ENCODE data around the gene AGAP3.

Gene AGAP3

DNA sequence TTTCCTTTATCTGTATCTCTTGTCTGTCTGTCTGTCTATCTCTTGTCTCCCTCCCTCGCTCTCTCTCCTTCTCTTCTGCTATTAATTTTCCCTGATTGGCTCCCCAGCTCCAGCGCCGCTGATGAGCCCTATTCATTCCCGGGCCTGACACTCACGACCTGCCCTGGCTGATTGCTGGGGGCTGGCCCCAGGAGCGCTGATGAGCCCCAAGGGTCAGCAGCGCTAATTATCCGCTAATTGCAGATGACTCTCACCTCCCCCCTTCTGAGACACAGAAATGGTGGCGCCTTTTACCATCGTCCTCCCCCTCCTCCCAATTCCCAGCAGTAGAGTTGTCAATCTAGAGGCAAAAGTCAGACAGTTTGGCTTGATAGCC is 82.5 kb downstream of the AGAP3 start:
- DNase-seq, result no peak

DNA sequence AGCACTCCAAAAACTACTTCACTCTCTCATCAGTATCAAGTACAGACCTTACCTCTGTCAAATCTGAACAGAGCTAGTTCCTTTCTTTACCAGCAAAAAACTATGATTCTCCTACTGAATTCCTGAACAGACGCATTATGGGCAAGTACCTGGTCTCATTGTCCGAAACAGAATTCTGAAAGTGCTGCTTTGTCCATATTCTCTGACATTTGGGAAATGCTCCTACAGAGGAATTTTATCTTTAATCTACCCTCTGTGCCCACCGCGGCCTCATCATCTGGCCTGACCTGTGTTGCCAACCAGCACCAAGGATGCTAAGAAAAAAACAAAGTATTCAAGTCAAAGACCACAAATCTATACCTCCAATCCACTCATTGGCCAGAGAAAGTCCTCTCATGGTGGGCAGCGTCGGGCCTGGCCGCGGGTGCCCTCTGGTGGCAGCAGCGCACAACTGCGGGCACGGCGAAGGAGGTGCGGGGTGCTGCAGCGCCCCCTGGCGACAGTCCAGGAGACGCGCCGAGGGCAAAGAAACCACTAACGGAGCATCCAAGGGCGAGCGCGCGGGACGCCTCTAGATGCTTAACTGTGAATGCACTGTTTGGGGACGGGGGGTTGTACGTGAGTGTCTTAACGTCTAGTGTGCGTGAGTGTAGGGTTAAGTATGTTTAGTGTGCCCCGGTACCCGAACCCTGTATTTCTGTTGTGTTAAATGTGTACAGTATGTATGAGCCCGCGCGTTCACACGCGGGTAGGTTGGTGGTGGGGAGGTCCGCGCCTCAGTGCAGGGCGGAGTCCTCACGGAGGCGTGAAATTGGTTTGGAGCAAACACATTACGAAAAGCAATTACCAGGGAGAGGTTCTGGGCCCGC is 86.2 kb downstream of the AGAP3 start:
- DNase-seq, result peak; percentile 57

DNA sequence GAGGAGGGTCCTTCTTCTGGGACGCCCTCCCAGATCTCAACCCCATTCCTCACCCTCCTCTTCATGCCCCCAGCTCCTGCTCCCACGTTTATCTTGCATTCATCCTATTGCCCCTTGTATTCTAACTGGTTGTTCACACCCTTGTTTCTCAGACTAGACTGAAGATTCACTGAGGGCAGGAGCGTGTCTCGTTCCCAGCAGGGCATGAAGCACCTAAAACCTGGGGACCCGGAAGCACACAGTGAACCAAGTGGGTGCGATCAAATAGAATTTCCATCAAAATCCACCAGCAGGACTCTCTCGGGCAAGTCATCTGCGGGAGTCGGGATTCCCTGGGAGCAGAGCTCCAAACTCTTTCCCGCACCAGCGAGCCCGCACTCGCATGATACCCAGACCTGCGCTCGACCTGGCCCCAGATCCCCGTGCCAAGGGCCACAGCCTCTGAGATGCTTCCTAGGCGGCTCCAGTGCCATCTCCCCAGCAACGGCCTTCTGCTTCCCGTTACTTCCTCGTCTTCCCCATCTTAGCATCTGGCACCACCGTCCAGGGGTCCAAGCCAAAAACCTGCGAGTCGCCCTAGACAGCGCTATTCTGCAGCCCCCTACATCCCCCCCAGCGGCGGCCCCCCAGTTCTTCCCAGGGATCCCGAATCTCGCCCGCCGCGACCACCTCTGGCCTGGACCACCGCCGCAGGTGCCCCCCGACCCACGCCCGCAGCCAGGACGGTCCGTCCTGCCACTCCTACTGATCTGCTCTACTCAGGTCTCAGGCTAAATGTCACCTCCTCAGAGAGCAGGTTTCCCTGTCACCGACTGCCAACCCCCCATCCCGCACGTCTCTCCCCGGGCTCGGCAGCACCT is 87.3 kb downstream of the AGAP3 start:
- no peak for DNase-seq

DNA sequence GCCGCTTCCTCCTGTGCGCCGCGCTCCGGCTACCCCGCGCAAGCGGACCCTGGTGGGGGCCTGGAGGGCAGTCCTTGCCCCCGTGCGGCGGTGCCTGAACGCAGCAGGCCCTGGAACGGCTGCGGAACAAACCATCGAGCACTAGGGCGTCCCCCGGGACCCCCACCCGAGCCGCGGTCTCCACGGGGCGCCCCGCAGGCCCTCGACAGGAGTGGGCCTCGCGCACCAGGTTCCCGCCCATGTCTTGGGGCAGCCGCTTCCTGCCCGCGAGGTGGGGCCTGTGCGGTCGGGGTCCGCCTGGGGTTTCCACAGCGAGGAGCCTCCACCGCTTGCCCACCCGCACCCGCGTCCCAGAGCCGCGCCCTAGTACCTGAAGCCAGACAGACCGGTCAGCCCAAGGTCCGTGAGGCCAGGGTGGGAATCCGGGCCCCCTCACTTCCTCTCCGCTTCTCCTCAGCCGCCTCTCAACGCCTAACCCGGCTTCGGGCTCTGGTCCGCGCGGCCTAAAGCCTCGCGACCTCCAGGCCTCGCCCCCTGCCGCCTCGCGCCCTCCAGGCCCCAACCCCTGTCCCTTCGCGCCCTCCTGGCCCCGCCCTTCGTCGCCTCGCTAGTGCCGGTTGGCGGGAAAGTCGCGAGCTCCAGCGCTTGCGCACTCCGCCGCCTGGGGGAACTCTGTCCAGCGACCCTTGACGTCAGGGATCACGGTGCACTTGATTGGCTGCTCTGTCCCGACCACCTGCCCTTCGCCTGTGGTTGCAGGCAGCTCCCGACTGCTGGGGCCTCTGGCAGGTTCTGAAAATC is 88.2 kb downstream of the AGAP3 start:
- no peak for DNase-seq

DNA sequence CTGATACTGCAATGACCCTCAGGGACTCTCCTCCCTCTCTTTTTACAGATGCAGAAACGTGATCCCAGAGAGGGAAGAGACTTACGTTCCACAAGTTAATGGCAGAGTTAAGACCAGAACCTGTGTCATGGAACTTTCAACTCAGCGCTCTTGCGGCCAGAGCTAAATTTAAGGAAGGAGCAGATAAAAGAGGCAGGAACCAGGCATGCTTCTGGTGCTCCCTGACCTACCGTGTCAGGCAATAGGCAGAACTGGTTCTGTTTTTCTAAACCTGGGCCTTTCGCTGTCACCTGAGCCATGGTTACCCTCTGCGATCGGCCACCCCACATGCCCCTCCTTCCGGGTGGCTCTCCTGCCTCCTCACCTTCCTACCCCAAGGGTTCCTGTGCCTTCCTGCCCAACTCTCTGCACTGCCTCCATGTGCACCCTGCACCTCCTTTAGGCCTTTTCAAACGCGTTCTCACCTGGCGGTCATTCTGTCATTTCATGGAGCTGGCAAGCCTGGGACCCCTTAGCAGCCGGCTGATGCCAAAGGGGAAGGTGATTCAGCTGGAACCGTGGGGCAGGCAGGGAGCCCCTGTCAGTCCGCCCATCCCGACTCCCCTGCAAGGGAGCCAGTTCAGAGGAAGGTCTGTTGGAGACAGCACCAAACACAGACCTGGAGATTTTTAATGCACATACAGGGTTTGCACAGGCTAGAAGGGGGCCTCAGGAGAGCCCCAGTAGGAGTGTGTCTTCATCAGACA is 88.9 kb downstream of the AGAP3 start:
- DNase-seq, result no peak

DNA sequence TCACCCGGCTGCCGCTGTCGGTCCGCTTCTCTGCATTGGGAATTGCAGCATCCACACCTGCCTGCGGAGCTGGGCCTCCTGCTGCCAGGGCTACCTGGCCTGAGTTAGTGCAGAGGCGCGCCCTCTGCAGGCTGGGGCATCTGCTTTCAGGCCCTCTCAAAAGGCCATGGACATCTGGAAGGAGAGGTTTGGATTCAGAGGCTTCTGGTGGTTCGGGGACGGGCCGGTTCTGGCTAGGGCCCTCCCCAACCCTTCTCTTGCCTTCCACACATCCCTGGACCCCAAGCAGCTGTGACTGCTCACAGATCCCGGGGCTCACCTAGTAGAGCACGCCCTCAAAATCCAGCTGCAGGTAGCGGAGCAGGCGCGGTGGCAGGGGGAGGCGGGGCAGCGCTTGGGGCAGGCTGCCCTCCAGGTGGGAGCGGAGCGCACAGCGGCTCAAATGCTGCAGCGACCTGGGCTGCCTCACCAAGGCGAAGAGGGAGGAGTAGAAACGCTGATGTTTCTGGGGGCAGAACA is 89.6 kb downstream of the AGAP3 start:
- DNase-seq, result peak; percentile 46

DNA sequence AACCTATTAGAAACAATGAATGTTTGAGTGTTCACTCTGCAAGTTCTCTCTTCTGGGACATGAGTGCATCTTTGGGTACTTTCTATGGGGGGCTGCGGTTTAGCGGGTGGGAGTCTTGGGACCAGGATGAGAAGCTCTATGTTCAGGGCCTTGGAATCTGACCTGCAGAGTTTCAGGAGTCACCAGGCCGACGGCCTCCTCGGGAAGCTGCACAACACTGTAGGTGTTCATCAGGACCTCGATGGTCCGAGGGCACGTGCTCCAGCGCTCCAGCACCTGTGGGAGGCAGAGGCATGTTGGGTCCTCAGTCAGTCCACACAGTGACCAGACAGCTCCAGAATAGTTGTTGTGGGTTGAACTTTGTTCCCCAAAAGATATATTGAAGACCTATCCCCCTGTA is 90.1 kb downstream of the AGAP3 start:
- no peak for DNase-seq

DNA sequence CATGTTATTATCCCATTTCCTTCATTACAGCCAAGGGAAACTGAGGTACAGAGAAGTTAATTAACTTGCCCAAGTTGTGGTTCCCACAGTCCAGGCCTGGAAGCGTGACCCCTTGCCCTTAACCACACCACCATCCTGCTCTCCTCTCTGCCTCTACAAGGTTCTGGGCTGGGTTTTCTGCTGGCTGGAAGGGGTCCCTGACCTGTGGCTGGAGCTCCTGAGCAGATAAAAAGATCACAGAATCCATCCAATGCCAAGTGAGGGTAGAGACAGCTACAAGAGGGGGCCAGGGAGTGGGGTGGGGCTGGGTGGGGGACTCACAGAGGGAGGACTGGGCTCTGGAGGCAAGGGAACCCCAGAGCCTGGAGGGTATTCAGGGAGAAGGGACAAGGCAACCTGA is 91.0 kb downstream of the AGAP3 start:
- no peak for DNase-seq

DNA sequence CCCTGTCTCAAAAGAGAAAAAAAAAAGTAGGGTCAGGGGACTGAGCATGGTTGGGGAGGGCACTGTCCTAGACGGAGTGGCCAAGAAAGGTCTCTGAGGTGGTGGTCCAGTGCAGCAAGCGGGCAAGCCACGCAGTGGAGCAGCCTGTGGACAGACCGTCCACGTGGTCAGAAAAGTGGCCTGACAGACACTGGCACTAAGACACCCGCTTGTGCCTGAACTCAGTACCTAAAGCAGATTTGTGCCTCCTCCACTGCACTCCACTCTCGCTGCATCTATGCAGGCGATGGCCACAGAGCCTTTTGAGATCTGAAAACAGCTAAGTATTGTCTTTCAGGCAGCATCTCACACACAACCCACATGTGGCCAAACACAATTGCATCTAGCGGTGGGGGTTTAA is 92.0 kb downstream of the AGAP3 start:
- no peak for DNase-seq

DNA sequence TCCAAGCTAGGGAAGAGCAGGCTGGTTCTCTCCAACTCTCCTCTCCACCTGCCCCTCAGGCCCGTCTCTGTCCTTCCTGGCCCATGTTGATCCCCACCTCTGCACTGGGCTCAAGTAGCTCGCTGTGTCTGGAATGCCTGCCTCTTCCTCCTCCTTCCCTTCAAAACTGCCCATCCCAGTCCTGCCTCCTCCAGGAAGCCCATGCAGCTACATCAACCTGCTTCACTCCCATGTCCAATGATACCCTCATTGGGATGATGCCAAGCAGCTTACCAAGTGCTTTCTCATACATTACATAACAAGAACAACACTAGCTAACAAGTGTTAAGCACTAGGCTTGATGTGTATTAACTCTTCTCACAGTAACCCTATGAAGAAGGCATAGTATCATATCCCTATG is 92.6 kb downstream of the AGAP3 start:
- no peak for DNase-seq

DNA sequence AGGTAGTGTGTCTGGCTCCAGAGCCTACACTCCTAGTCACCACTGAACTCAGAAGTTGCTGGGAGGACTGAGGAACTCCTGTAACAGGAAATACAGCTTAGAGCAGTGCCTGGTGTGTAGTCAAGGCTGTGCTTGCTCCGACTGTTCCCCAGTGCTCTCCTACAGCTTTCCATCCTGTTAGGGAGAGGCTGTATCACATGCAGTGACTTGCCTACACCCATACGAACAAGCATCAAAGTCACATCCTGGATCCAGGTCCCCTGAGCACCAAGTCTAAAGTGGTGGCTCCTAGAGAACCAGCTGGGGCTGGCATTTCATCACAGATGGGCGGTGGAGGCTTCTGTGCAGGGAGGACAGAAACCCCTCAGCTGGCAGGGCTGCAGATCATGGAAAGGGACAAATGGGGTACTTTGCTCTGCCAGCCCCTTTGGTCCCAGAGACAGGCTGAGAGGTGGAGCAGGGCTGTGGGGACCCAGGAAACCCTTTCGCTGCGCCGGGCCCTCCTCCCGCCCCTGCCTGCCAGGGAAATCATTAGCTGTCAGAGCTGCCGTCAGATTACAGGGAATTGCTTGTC is 93.1 kb downstream of the AGAP3 start:
- DNase-seq, result no peak

DNA sequence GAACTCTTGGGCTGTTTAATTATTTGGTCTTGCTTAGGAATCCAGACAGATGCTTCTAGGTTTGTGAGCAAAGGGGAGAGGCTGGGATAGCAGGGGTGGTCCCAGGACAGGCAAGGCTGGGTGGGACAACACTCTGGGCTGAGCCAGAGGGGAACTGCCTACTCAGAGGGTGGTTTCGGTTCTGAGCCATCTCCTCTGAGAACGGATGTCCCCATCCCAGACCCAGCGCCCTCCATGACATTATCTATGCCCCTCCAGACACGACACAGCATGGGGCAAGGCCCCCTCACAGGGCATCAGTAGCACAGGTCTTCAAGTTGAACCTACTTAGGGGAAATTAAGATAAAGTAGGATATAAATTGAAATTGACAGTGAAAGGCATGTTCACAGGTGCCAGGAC is 93.7 kb downstream of the AGAP3 start:
- DNase-seq, result no peak

DNA sequence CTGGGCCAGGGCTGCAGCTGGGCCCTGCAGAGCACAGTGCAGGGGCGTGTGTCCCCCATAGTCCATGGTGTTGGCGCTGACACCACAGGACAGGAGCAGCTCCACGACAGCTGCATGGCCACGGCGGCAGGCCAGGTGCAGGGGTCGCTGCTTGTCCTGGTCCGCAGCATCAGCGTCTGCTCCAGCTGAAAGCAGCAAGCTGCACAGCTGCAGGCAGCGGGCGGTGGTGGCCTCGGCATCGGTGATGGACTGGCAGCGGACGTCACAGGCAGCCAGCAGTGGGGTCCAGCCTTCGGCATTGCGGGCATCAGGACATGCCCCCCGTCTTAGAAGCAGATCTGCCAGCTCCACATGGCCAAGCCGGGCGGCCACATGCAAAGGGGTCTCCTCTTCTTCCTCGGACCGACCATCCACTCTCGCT is 94.7 kb downstream of the AGAP3 start:
- peak; percentile 19 for DNase-seq

DNA sequence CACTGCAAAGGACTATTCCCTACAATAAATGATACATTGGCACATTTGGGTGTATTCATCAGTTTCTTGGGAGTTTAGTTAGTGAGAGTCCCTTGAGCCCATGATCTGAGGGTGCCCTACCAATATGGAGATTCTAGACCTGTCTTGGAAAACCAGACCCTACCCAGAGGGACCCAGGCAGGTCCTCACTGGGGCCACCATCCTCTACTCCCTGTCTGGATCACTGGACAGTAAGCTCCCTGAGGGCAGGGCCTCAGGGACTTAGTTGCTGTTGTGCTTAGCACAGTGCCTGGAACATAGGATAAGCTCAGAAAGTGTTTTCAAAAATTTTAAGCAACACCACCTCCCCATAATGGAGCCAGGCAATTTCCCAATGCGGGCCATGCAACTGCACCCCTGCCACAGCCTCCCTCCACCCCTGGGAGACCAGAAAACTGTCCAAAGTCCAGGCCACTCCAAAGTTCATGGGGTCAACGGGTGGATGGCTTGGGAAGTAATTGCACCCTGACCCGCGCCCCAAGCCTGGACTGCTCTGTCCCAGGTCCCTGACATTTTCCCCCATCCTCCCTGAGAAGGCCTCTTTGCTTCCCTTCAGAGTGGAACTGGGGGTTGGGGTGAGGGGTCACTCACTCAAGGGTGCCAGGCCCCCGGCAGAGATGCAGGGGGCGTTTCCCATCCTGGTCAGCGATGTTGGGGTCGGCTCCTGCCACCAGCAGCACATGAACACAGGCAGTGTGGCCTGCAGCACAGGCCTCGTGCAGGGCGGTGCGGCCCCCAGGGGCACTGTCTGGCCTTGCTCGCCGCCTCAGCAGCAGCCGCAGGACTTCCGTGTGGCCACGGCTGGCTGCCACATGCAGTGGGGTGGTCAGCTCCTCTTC is 99.7 kb downstream of the AGAP3 start:
- DNase-seq, result no peak

DNA sequence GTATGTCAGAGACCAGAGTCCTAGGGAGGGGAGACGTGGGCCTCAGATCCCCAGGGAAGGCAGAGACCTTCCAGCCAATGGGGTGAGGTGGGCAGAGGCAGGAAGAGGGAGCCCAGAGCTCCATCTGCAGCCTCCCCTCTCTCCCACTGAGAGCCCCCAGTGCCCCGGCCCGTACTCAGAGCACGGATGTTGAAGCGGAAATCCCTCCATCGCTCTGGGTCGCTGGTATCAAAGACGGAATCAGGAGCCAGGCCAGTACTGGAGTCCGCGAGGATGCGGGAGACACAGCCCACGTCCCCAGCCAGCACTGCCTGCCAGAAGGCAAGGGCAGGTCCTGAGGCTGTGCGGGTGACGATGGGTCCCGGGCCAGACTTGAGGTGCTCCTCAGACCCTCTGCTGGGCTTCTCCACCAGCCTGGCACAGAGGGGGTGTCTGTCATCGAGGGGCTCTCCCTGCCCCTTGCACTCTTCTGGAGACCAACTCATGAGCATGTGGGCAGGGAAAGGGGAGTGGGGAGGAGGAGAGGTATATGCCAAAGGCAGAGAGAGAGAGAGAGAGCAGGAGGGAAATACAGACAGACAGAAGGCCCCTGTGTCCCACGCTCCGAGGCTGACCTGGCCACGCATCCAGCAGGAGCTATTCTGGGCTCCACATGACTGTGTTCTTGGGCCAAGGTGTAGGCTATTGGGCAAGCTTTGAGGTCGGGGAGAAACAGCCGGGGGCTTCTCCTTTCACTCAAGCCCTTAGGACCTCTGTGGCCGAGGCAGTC is 100.5 kb downstream of the AGAP3 start, which contains the start of gene ASB10:
Gene ASB10 (minus strand): TSS at position 611 of the 769 bp plus-strand sequence. CDS start 120 bp downstream, at position 491.
- no peak for DNase-seq

DNA sequence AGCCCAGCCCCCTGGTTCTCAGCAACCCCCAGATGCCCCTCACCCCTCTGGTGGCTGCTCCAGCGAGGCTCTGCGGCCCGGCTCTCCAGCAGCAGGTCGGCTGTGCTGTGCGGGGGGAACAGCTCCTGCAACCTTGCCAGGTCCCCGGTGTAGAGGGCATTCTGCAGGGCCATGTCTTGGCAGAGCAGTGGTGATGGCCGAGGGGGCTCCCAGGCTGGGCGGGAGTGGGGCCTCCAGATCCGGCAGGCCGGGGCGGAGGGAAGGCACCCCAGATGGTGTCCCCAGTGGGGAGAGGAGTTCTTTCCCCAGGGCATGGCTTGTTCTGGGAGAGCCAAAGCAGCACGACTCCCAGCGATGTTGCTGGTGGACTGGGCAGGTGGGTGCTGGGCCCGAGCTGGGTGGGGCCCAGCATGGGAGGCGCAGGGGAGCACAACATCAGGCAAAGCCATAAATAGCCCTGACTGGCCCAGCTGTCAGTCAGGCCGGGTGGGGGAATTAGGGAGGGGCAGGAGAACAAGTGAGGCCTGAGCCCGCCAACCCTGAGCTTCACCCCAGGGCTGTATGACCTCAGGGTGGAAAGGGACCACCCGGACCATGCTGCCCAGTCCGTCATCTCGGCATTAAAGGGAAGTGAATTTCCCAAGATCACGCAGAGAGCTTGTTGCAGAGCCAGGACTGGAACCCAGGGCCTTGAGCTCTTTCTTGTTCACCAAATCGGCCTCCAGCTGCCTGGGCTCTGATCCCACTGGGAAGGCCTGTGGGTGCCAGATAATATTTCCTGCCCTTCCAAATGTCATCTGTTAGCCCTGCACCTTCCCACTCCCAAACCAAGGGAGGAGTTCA is 101.4 kb downstream of the AGAP3 start:
- DNase-seq, result no peak

DNA sequence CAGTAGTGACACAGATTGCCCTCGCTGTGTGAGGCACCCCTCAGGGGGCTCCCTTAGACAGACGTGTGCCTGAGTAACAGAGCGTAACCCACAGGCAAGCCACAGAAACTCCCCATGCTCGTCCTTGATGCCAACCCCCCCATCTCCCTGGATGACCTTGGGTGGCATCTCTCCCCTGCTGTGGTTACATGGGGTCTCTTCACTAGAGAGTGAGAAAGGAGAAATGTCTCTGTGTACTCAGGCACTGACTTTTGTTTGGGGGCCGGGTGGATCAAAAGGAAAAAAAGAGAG is 101.9 kb downstream of the AGAP3 start:
- DNase-seq, result no peak

DNA sequence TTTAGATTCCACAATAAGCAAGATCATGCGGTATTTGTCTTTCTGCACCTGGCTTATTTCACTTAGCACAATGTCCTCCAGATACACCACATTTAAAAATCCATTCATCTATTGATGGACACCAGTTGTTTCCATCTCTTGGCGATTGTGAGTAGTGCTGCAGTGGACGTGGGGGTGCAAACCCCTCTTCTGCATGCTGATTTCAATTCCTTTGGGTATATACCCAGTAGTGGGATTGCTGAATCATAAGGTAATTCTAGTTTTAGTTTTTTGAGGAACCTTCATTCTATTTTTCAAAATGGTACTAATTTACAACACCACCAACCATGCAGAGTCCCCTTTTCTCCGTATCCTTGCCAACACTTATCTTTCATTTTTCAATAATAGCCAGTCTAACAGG is 102.8 kb downstream of the AGAP3 start:
- DNase-seq, result no peak

DNA sequence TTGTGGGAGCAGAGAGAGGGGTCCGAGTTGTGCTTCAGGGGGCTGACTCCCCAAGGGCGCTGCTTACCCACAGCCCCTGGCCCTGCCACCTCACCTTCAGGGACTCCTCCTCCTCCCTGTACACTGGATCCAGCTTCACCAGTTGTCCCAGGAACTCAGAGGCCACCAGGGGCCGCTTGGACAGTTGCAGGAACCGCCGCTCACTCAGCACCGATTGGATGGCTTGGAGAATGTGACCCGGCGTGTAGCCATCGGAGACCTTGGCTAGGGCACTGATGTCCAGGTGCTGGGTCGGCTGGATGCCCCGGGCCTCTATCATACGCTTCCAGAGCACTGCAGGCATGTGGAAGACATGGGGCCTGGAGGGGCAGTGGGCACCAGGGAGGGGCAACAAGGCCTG is 105.3 kb downstream of the AGAP3 start:
- DNase-seq, result peak; percentile 8

All from NCI-H146 (cell line).